Type B pancreatic cell (in vitro differentiated cells): ENCODE data around the gene POLR3A. TPM values are rescaled to one million over a fixed set of nuclear protein-coding genes. Genes with fewer than 3 reads are reported as not detected.

Experiments
- DNase-seq: peaks from one replicate; pipeline ENCODE4 v3.0.0; 2021; ENCODE audit warnings: mixed read lengths; ENCODE audit not compliant: unreplicated experiment; ENCODE audit errors: extremely low spot score
- H3K27ac Mint-ChIP-seq: 2 replicates; pipeline ENCODE4 v1.8.0; 2021; ENCODE audit warnings: mild to moderate bottlenecking, mixed read lengths
- H3K27me3 Mint-ChIP-seq: 2 replicates; pipeline ENCODE4 v1.8.0; 2021; ENCODE audit warnings: mixed read lengths
- H3K36me3 Mint-ChIP-seq: 2 replicates; pipeline ENCODE4 v1.8.0; 2021; ENCODE audit warnings: mixed read lengths
- H3K4me1 Mint-ChIP-seq: one replicate; pipeline ENCODE4 v1.8.0; 2021; ENCODE audit warnings: mixed read lengths; ENCODE audit not compliant: unreplicated experiment
- H3K4me3 Mint-ChIP-seq: 2 replicates; pipeline ENCODE4 v1.8.0; 2021; ENCODE audit warnings: mild to moderate bottlenecking, mixed read lengths
- H3K9me3 Mint-ChIP-seq: 2 replicates; pipeline ENCODE4 v1.8.0; 2021; ENCODE audit warnings: mixed read lengths
- CTCF ChIP-seq: fragments of 200-600 bp; sonication (generic); conservative IDR thresholded peaks from 2 replicates; pipeline ENCODE4 v1.5.0; 2021; ENCODE audit warnings: antibody characterized with exemption, mild to moderate bottlenecking
- total RNA-seq: library from RNA; stranded (reverse); gene quantifications from 2 replicates; pipeline ENCODE4 v1.2.1, GENCODE V29; 2021; ENCODE audit warnings: low replicate concordance

Gene POLR3A
- total RNA-seq, 1 donor from 2014 or later = 23.8 TPM

GRCh38 chr10:78015546-78015945 is 13.8 kb downstream of the POLR3A start:
- H3K36me3 Mint-ChIP-seq = peaks cover 22% of the 10 kb centered on the region
- no peaks in the 10 kb centered on the region for H3K9me3 Mint-ChIP-seq
- H3K27me3 Mint-ChIP-seq = no peaks in the 10 kb centered on the region
- no peak for TF ChIP-seq CTCF
- no peaks in the 10 kb centered on the region for H3K4me1 Mint-ChIP-seq
- no peak for DNase-seq
- no peak overlapping the region for H3K4me3 Mint-ChIP-seq
- no peak overlapping the region for H3K27ac Mint-ChIP-seq

- Mint-ChIP-seq H3K36me3 (peaks cover 21% of the 10 kb centered on the region), H3K4me3 (no peak overlapping the region)
These were observed 15.8 kb downstream of the POLR3A start for GRCh38 chr10:78013564-78013963.

GRCh38 chr10:78011065-78011464 is 18.2 kb downstream of the POLR3A start:
- TF ChIP-seq CTCF = no peak
- DNase-seq = no peak
- H3K9me3 Mint-ChIP-seq = no peaks in the 10 kb centered on the region
- no peak overlapping the region for H3K27ac Mint-ChIP-seq
- peaks cover 22% of the 10 kb centered on the region for H3K36me3 Mint-ChIP-seq
- H3K27me3 Mint-ChIP-seq = no peaks in the 10 kb centered on the region
- no peaks in the 10 kb centered on the region for H3K4me1 Mint-ChIP-seq
- H3K4me3 Mint-ChIP-seq = no peak overlapping the region

More at GRCh38 chr10:78013564-78013963, 15.8 kb downstream of the POLR3A start:
- no peak for TF ChIP-seq CTCF
- H3K9me3 Mint-ChIP-seq = no peaks in the 10 kb centered on the region
- H3K27ac Mint-ChIP-seq = no peak overlapping the region
- no peak for DNase-seq
- H3K4me1 Mint-ChIP-seq = no peaks in the 10 kb centered on the region
- H3K27me3 Mint-ChIP-seq = no peaks in the 10 kb centered on the region

- H3K4me1 Mint-ChIP-seq = no peaks in the 10 kb centered on the region
- H3K27ac Mint-ChIP-seq = no peak overlapping the region
- no peak overlapping the region for H3K4me3 Mint-ChIP-seq
- no peak for TF ChIP-seq CTCF
- H3K9me3 Mint-ChIP-seq = no peaks in the 10 kb centered on the region
- no peaks in the 10 kb centered on the region for H3K27me3 Mint-ChIP-seq
- peaks cover 27% of the 10 kb centered on the region for H3K36me3 Mint-ChIP-seq
- DNase-seq = no peak
These were observed 19.0 kb downstream of the POLR3A start for GRCh38 chr10:78010278-78010677.

GRCh38 chr10:78009662-78010061 is 19.7 kb downstream of the POLR3A start:
- H3K4me1 Mint-ChIP-seq = no peaks in the 10 kb centered on the region
- DNase-seq = no peak
- H3K36me3 Mint-ChIP-seq = peaks cover 23% of the 10 kb centered on the region
- no peaks in the 10 kb centered on the region for H3K9me3 Mint-ChIP-seq
- H3K27ac Mint-ChIP-seq = no peak overlapping the region
- TF ChIP-seq CTCF = no peak
- H3K4me3 Mint-ChIP-seq = no peak overlapping the region
- no peaks in the 10 kb centered on the region for H3K27me3 Mint-ChIP-seq

GRCh38 chr10:78007172-78007571 is 22.1 kb downstream of the POLR3A start:
- Mint-ChIP-seq H3K36me3 (peaks cover 23% of the 10 kb centered on the region), H3K27ac (no peak overlapping the region), H3K4me1 (no peaks in the 10 kb centered on the region), H3K9me3 (no peaks in the 10 kb centered on the region), H3K4me3 (no peak overlapping the region), H3K27me3 (no peaks in the 10 kb centered on the region)
- DNase-seq = no peak
- TF ChIP-seq CTCF = no peak
